SKM-1 (cell line): ENCODE data around the gene CNTFR.

Experiments
- DNase-seq: peaks from one replicate; lab custom pipeline; 2025; ENCODE audit not compliant: unreplicated experiment; lab: John Stamatoyannopoulos, UW

CNTFR gene

GRCh38 chr9:34572628-34573027 is 16.9 kb downstream of the CNTFR start:
- DNase-seq: no peak

GRCh38 chr9:34572092-34572491 is 17.4 kb downstream of the CNTFR start:
- no peak for DNase-seq

- no peak for DNase-seq
Measured at GRCh38 chr9:34571481-34571810, 18.1 kb downstream of the CNTFR start.

- no peak for DNase-seq
Measured at GRCh38 chr9:34570809-34571480, 18.6 kb downstream of the CNTFR start.

GRCh38 chr9:34570376-34570775 is 19.1 kb downstream of the CNTFR start:
- DNase-seq: no peak

GRCh38 chr9:34568774-34569173 is 20.8 kb downstream of the CNTFR start:
- DNase-seq: no peak

GRCh38 chr9:34568133-34568532 is 21.4 kb downstream of the CNTFR start:
- DNase-seq: no peak

GRCh38 chr9:34566972-34567371 is 22.6 kb downstream of the CNTFR start:
- DNase-seq: no peak

- DNase-seq: no peak
Measured at GRCh38 chr9:34566322-34566721, 23.2 kb downstream of the CNTFR start.

GRCh38 chr9:34565856-34566255 is 23.7 kb downstream of the CNTFR start:
- DNase-seq: no peak

- no peak for DNase-seq
Measured at GRCh38 chr9:34564617-34565016, 24.9 kb downstream of the CNTFR start.

GRCh38 chr9:34563262-34563661 is 26.3 kb downstream of the CNTFR start:
- DNase-seq: no peak

GRCh38 chr9:34562135-34562745 is 27.3 kb downstream of the CNTFR start:
- no peak for DNase-seq

GRCh38 chr9:34560599-34561214 is 28.8 kb downstream of the CNTFR start:
- no peak for DNase-seq

GRCh38 chr9:34559624-34560455 is 29.7 kb downstream of the CNTFR start:
- DNase-seq: no peak

GRCh38 chr9:34558919-34559623 is 30.5 kb downstream of the CNTFR start:
- DNase-seq: no peak

GRCh38 chr9:34558364-34558763 is 31.2 kb downstream of the CNTFR start:
- no peak for DNase-seq

- DNase-seq: no peak
Measured at GRCh38 chr9:34557426-34558321, 31.9 kb downstream of the CNTFR start.

GRCh38 chr9:34556949-34557348 is 32.6 kb downstream of the CNTFR start:
- no peak for DNase-seq

GRCh38 chr9:34555936-34556525 is 33.5 kb downstream of the CNTFR start:
- DNase-seq: no peak
